OCI-LY1 (cell line): Measurements from ENCODE around the gene RNGTT.

Experiments used
- H2AFZ ChIP-seq: fragments of 200-600 bp; sonication (generic), shearing (Covaris generic); 2 replicates; pipeline ENCODE4 v1.6.0; 2014; ENCODE audit warnings: antibody characterized with exemption, mild to moderate bottlenecking, low read length
- H3F3A ChIP-seq: fragments of 200-600 bp; sonication (generic), shearing (Covaris generic); 2 replicates; pipeline ENCODE4 v1.6.0; 2014; ENCODE audit warnings: mild to moderate bottlenecking, antibody characterized with exemption, low read length, moderate library complexity; ENCODE audit not compliant: insufficient read depth
- H3K27ac ChIP-seq: fragments of 200-600 bp; sonication (generic); 2 replicates; pipeline ENCODE4 v1.5.1; 2014; ENCODE audit warnings: low read length, mixed run types, mild to moderate bottlenecking, low read depth; ENCODE audit not compliant: poor library complexity, severe bottlenecking
- H3K27me3 ChIP-seq: fragments of 200-600 bp; sonication (generic); 2 replicates; pipeline ENCODE4 v1.6.0; 2014; ENCODE audit warnings: antibody characterized with exemption, mild to moderate bottlenecking, low read length, moderate library complexity; ENCODE audit not compliant: insufficient read depth
- H3K36me3 ChIP-seq: fragments of 200-600 bp; sonication (generic); 2 replicates; pipeline ENCODE4 v1.6.1; 2014; ENCODE audit warnings: mild to moderate bottlenecking, antibody characterized with exemption, low read length, moderate library complexity, mixed read lengths; ENCODE audit not compliant: insufficient read depth
- H3K4me1 ChIP-seq: fragments of 200-600 bp; sonication (generic); 2 replicates; pipeline ENCODE4 v1.5.1; 2014; ENCODE audit warnings: mild to moderate bottlenecking, low read length, moderate library complexity; ENCODE audit not compliant: insufficient read depth, severe bottlenecking
- H3K4me2 ChIP-seq: fragments of 200-600 bp; sonication (generic), shearing (Covaris generic); 2 replicates; pipeline ENCODE4 v1.6.1; 2014; ENCODE audit warnings: low read length
- H3K4me3 ChIP-seq: fragments of 200-600 bp; sonication (generic); 2 replicates; pipeline ENCODE4 v1.5.1; 2014; ENCODE audit warnings: low read length, low read depth, mild to moderate bottlenecking, mixed read lengths; ENCODE audit not compliant: poor library complexity, severe bottlenecking
- H3K79me2 ChIP-seq: fragments of 200-600 bp; shearing (Covaris generic); 2 replicates; pipeline ENCODE4 v1.6.1; 2016; ENCODE audit warnings: mixed run types, low read length, mixed read lengths; ENCODE audit not compliant: insufficient read depth
- H3K9ac ChIP-seq: fragments of 200-600 bp; sonication (generic), shearing (Covaris generic); 2 replicates; pipeline ENCODE4 v1.6.1; 2014; ENCODE audit warnings: mild to moderate bottlenecking, low read length, mixed read lengths
- H3K9me2 ChIP-seq: fragments of 200-600 bp; sonication (generic), shearing (Covaris generic); 2 replicates; pipeline ENCODE4 v1.6.1; 2014; ENCODE audit warnings: low read depth, mild to moderate bottlenecking, low read length, mixed read lengths
- H3K9me3 ChIP-seq: fragments of 200-600 bp; shearing (Covaris generic); 2 replicates; pipeline ENCODE4 v1.6.1; 2014; ENCODE audit warnings: low read length, mixed read lengths
- H4K20me1 ChIP-seq: fragments of 200-600 bp; sonication (generic), shearing (Covaris generic); 2 replicates; pipeline ENCODE4 v1.6.0; 2016; ENCODE audit warnings: mild to moderate bottlenecking, low read length; ENCODE audit not compliant: insufficient read depth
- EZH2 ChIP-seq: fragments of 200-600 bp; sonication (generic), shearing (Covaris generic); IDR thresholded peaks from 2 replicates; pipeline ENCODE4 v1.8.0; 2017; ENCODE audit warnings: borderline replicate concordance, mixed run types, mild to moderate bottlenecking, antibody characterized with exemption, low read length, moderate library complexity, mixed read lengths
- TF ChIP-seq, protein P1 (sequence below): fragments of 200-600 bp; sonication (generic), shearing (Covaris generic); IDR thresholded peaks from 2 replicates; pipeline ENCODE4 v1.5.1; 2017; ENCODE audit warnings: mild to moderate bottlenecking, antibody characterized with exemption, low read length, moderate library complexity, mixed read lengths

The RNGTT gene

DNA sequence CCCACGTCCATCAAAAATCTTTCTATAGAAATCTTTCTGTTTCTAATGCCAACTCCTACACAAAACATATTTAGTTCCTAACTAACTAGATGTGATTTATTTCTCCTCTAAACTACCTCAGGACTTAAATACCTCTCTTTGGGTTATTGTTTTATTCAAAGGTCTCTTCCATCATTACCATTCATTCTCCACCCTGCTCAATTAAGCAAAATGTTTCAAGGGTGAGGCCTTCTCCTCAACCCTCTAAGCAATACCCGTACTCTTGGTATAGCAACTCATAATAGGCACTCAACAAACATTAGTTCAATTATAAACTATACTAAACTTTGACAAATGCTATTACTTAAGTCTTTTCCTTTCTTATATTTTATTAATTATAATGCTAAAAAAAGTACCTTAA is 111.4 kb downstream of the RNGTT start:
- H3K9me2 ChIP-seq: no peaks in the 10 kb centered on the region
- no peaks in the 10 kb centered on the region for H3F3A ChIP-seq
- no peaks in the 10 kb centered on the region for H3K9me3 ChIP-seq
- no peak overlapping the region for H3K4me3 ChIP-seq
- no peaks in the 10 kb centered on the region for H4K20me1 ChIP-seq
- H3K79me2 ChIP-seq: no peaks in the 10 kb centered on the region
- H3K27me3 ChIP-seq: no peaks in the 10 kb centered on the region
- H3K4me1 ChIP-seq: no peaks in the 10 kb centered on the region
- no peaks in the 10 kb centered on the region for H3K36me3 ChIP-seq
- no peak overlapping the region for H3K4me2 ChIP-seq
- H2AFZ ChIP-seq: no peak overlapping the region
- TF ChIP-seq, protein P1, sequence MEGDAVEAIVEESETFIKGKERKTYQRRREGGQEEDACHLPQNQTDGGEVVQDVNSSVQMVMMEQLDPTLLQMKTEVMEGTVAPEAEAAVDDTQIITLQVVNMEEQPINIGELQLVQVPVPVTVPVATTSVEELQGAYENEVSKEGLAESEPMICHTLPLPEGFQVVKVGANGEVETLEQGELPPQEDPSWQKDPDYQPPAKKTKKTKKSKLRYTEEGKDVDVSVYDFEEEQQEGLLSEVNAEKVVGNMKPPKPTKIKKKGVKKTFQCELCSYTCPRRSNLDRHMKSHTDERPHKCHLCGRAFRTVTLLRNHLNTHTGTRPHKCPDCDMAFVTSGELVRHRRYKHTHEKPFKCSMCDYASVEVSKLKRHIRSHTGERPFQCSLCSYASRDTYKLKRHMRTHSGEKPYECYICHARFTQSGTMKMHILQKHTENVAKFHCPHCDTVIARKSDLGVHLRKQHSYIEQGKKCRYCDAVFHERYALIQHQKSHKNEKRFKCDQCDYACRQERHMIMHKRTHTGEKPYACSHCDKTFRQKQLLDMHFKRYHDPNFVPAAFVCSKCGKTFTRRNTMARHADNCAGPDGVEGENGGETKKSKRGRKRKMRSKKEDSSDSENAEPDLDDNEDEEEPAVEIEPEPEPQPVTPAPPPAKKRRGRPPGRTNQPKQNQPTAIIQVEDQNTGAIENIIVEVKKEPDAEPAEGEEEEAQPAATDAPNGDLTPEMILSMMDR: no peak
- no peak for TF ChIP-seq EZH2
- no peak overlapping the region for H3K27ac ChIP-seq
- no peak overlapping the region for H3K9ac ChIP-seq

DNA sequence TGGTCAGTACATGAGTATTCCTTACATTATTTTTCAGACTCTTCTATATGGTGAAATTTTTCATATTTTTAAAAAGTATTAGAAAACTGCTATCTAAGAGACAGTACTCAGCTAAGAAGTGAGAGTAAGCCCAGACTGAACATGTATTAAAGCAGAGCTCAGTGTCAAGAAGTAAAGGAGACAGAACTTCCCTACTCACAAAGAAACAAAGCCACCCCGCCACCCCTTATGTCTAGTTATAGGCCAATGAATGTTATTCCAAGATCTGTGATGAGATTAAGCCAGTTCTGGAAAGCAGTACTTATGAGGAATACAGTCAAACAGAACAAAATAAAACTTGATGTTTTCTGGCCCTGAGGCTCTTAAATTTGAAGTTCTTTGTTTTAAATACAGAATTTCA is 114.5 kb downstream of the RNGTT start:
- H3K4me1 ChIP-seq: no peaks in the 10 kb centered on the region
- peaks cover 8% of the 10 kb centered on the region for H3K36me3 ChIP-seq
- no peaks in the 10 kb centered on the region for H3K79me2 ChIP-seq
- H3K9me3 ChIP-seq: no peaks in the 10 kb centered on the region
- no peaks in the 10 kb centered on the region for H3K9me2 ChIP-seq
- no peak overlapping the region for H3K4me2 ChIP-seq
- TF ChIP-seq EZH2: no peak
- TF ChIP-seq, protein P1: no peak
- H3K9ac ChIP-seq: no peak overlapping the region
- H3K4me3 ChIP-seq: no peak overlapping the region
- no peak overlapping the region for H2AFZ ChIP-seq
- H4K20me1 ChIP-seq: no peaks in the 10 kb centered on the region
- H3K27me3 ChIP-seq: no peaks in the 10 kb centered on the region
- no peaks in the 10 kb centered on the region for H3F3A ChIP-seq
- no peak overlapping the region for H3K27ac ChIP-seq

DNA sequence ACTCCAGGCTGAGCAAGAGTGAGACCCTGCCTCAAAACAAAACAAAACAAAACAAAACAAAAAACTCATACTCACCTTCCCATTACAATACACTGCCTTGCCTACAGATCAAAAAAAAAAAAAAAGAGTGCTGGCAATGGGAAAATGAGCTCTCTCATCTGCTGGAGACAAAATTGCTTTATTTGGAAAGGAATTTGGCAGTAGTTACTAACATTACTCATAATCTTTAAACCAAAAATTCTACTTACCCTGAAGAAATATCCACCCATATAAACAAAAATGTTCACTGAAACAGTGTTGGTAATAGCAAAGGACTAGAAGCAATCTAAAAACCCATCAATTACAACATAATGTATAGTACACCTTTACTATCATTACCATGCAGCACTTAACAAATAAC is 120.4 kb downstream of the RNGTT start:
- Histone ChIP-seq H3F3A (no peaks in the 10 kb centered on the region), H3K4me1 (no peaks in the 10 kb centered on the region), H3K27me3 (no peaks in the 10 kb centered on the region), H3K4me2 (no peak overlapping the region), H3K9me3 (peaks cover 8% of the 10 kb centered on the region), H3K27ac (no peak overlapping the region), H3K9me2 (no peaks in the 10 kb centered on the region), H3K4me3 (no peak overlapping the region), H3K79me2 (no peaks in the 10 kb centered on the region), H3K36me3 (peaks cover 52% of the 10 kb centered on the region), H3K9ac (no peak overlapping the region), H4K20me1 (no peaks in the 10 kb centered on the region), H2AFZ (no peak overlapping the region)
- TF ChIP-seq, protein P1: no peak
- no peak for TF ChIP-seq EZH2
